K562 (cell line): ENCODE data around the gene AQP2. TPM values are rescaled to one million over a fixed set of nuclear protein-coding genes. Genes with fewer than 3 reads are reported as not detected.

Experiments used
- ATF7 ChIP-seq: fragments of 450-650 bp; IDR thresholded peaks from 2 replicates; pipeline ENCODE4 v1.7.1; 2014; ENCODE audit warnings: mild to moderate bottlenecking, moderate library complexity
- BDP1 ChIP-seq: IDR thresholded peaks from 3 replicates; pipeline ENCODE4 v1.6.1; 2011; ENCODE audit not compliant: insufficient read length, insufficient read depth
- BRF1 ChIP-seq: IDR thresholded peaks from 3 replicates; pipeline ENCODE4 v1.6.1; 2011; ENCODE audit warnings: borderline replicate concordance, mild to moderate bottlenecking; ENCODE audit not compliant: insufficient read length; ENCODE audit errors: extremely low read depth
- CHCHD3 ChIP-seq: fragments of 250-450 bp; sonication (Bioruptor Pico); IDR thresholded peaks from 2 replicates; pipeline ENCODE4 v2.1.2; 2022; ENCODE audit warnings: mild to moderate bottlenecking
- CSDE1 ChIP-seq, 2 experiments: fragments of 450-650 bp; IDR thresholded peaks; 2 replicates each; pipeline ENCODE4 v1.6.1; 2016; ENCODE audit warnings: mild to moderate bottlenecking in 1 of 2
- DPF2 ChIP-seq: fragments of 450-650 bp; IDR thresholded peaks from 2 replicates; pipeline ENCODE4 v1.6.1; 2016
- HNRNPK ChIP-seq: fragments of 200-400 bp; formaldehyde crosslinking; IDR thresholded peaks from one replicate; pipeline ENCODE4 v1.6.1; 2018; ENCODE audit warnings: mild to moderate bottlenecking, low read depth, low read length; ENCODE audit not compliant: poor library complexity, severe bottlenecking
- HOXB6 ChIP-seq: fragments of 250-450 bp; sonication (Bioruptor Pico); IDR thresholded peaks from 2 replicates; pipeline ENCODE4 v1.5.1; 2022; ENCODE audit warnings: mild to moderate bottlenecking, borderline replicate concordance
- KHSRP ChIP-seq: fragments of 450-650 bp; IDR thresholded peaks from 2 replicates; pipeline ENCODE4 v1.6.1; 2017
- MCM2 ChIP-seq: fragments of 450-650 bp; IDR thresholded peaks from 2 replicates; pipeline ENCODE4 v1.6.1; 2017; ENCODE audit warnings: low read depth, mild to moderate bottlenecking
- PCBP1 ChIP-seq: fragments of 200-400 bp; formaldehyde crosslinking; IDR thresholded peaks from 2 replicates; pipeline ENCODE4 v1.6.1; 2018; ENCODE audit warnings: mild to moderate bottlenecking, low read depth, low read length; ENCODE audit not compliant: poor library complexity, severe bottlenecking
- POLR2AphosphoS2 ChIP-seq: IDR thresholded peaks from 2 replicates; pipeline ENCODE4 v1.6.1; 2012; ENCODE audit warnings: low read length, improper control_type of control experiment
- PURB ChIP-seq: sonication (generic); formaldehyde crosslinking; IDR thresholded peaks from 2 replicates; pipeline ENCODE4 v1.9.0; 2021; ENCODE audit warnings: low read depth, mild to moderate bottlenecking, missing genetic modification reagents
- TAF7 ChIP-seq: fragments of 450-650 bp; IDR thresholded peaks from 2 replicates; pipeline ENCODE4 v1.6.1; 2016; ENCODE audit warnings: missing genetic modification characterization, missing compliant biosample characterization
- ZC3H11A ChIP-seq: IDR thresholded peaks from 2 replicates; pipeline ENCODE4 v1.6.1; 2012; ENCODE audit warnings: low read depth, low read length, improper control_type of control experiment
- ZFP1 ChIP-seq: fragments of 450-650 bp; formaldehyde crosslinking; IDR thresholded peaks from 2 replicates; pipeline ENCODE4 v1.4.0; 2020; ENCODE audit warnings: mild to moderate bottlenecking, mixed read lengths
- ZNF124 ChIP-seq: sonication (generic); formaldehyde crosslinking; IDR thresholded peaks from 2 replicates; pipeline ENCODE4 v1.8.1; 2022; ENCODE audit warnings: missing genetic modification reagents
- ZNF165 ChIP-seq: fragments of 250-450 bp; sonication (Bioruptor Pico); IDR thresholded peaks from 2 replicates; pipeline ENCODE4 v1.4.0; 2020; ENCODE audit warnings: borderline replicate concordance
- ZNF57 ChIP-seq: fragments of 450-650 bp; formaldehyde crosslinking; IDR thresholded peaks from 2 replicates; pipeline ENCODE4 v1.4.0; 2020; ENCODE audit warnings: mild to moderate bottlenecking, moderate library complexity
- ZNF75A ChIP-seq: fragments of 450-650 bp; formaldehyde crosslinking; IDR thresholded peaks from 2 replicates; pipeline ENCODE4 v1.4.0; 2020; ENCODE audit warnings: mild to moderate bottlenecking
- polyA plus RNA-seq, 8 experiments: library from polyadenylated mRNA; depleted of rRNA in 4 of 8; stranded (reverse) in 5 of 8; unstranded in 3 of 8; fragments of >200 nt; fragmentation: Nextera tagmentation in 2 of 8; fragmentation: Illumina TruSeq in 1 of 8; extraction: Ambion mirVana in 2 of 8; extraction: Trizol in 1 of 8; gene quantifications; 2 replicates each; pipeline versions ENCODE4 v1.2.1 to v1.2.3, GENCODE V29; 2011 to 2014; ENCODE audit warnings: inconsistent platforms in 1 of 8, missing spikeins in 1 of 8
- total RNA-seq, 7 experiments: library from RNA; depleted of rRNA in 6 of 7; stranded (reverse); fragments of >200 nt in 6 of 7; fragmentation: Illumina TruSeq in 2 of 7; extraction: Trizol in 2 of 7; gene quantifications; 2 replicates each; pipeline versions ENCODE4 v1.2.1 to v1.2.3, GENCODE V29; 2011 to 2021; ENCODE audit warnings: low replicate concordance in 1 of 7
- TF ChIP-seq, protein P1 (sequence below): fragments of 450-650 bp; IDR thresholded peaks from 2 replicates; pipeline ENCODE4 v1.6.1; 2016; ENCODE audit warnings: borderline replicate concordance
- TF ChIP-seq, protein P2 (sequence below): fragments of 450-650 bp; IDR thresholded peaks from 2 replicates; pipeline ENCODE4 v1.6.1; 2018; ENCODE audit warnings: mild to moderate bottlenecking, low read depth; ENCODE audit not compliant: partially characterized antibody
- TF ChIP-seq, protein P3 (sequence below): fragments of 450-650 bp; conservative IDR thresholded peaks from 2 replicates; pipeline ENCODE4 v1.6.1; 2016; ENCODE audit warnings: missing genetic modification characterization, low read depth, mild to moderate bottlenecking, control low read depth, missing compliant biosample characterization
- TF ChIP-seq, protein P4 (sequence below): fragments of 250-450 bp; sonication (Bioruptor Pico); IDR thresholded peaks from 2 replicates; pipeline ENCODE4 v1.4.0; 2020
- TF ChIP-seq, protein P5 (sequence below): fragments of 450-650 bp; IDR thresholded peaks from one replicate; pipeline ENCODE4 v1.6.1; 2018; ENCODE audit warnings: mild to moderate bottlenecking, moderate library complexity; ENCODE audit not compliant: partially characterized antibody

AQP2 gene
- total and polyA plus RNA-seq, 9 of the 15 experiments (the other 6 are each of a cell fraction or from before 2014, with no cell fraction given), result not detected

DNA sequence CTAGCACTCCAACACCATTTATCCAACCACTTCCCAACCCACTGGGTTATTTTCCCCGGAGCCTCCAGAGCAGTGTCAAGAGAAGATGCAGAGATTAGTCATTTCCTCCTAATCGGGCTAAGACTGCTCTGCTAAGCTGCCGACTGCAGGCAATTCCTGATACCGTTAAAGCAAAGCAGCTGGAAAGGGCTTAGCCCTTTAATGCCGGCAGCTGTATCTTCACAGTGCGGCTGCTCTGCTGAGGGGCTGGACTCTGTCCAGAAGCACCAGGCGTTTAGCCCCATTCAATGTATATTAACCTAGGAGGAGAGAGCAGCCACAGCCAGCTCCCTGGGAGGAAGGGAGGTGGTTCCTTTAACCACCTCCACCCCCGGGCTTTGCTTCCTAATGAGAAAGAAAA is 33.4 kb downstream of the AQP2 start (continued):
- TF ChIP-seq, protein P1, sequence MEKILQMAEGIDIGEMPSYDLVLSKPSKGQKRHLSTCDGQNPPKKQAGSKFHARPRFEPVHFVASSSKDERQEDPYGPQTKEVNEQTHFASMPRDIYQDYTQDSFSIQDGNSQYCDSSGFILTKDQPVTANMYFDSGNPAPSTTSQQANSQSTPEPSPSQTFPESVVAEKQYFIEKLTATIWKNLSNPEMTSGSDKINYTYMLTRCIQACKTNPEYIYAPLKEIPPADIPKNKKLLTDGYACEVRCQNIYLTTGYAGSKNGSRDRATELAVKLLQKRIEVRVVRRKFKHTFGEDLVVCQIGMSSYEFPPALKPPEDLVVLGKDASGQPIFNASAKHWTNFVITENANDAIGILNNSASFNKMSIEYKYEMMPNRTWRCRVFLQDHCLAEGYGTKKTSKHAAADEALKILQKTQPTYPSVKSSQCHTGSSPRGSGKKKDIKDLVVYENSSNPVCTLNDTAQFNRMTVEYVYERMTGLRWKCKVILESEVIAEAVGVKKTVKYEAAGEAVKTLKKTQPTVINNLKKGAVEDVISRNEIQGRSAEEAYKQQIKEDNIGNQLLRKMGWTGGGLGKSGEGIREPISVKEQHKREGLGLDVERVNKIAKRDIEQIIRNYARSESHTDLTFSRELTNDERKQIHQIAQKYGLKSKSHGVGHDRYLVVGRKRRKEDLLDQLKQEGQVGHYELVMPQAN, result no peak
- TF ChIP-seq ZC3H11A (no peak), DPF2 (peak; percentile 72), ZFP1 (CRISPR knock-in tag) (no peak), ZNF165 (CRISPR knock-in tag) (no peak), CSDE1 (IDR thresholded peaks at IDR 0.05) (no peak), HOXB6 (CRISPR knock-in tag) (no peak), MCM2 (no peak), KHSRP (no peak), BRF1 (no peak), POLR2AphosphoS2 (no peak), HNRNPK (no peak), ATF7 (no peak), ZNF124 (CRISPR knock-in tag) (no peak), ZNF57 (no peak), PCBP1 (no peak), PURB (CRISPR knock-in tag) (no peak), ZNF75A (CRISPR knock-in tag) (no peak), CHCHD3 (CRISPR knock-in tag) (no peak), BDP1 (no peak), TAF7 (no peak)
- TF ChIP-seq, protein P2, sequence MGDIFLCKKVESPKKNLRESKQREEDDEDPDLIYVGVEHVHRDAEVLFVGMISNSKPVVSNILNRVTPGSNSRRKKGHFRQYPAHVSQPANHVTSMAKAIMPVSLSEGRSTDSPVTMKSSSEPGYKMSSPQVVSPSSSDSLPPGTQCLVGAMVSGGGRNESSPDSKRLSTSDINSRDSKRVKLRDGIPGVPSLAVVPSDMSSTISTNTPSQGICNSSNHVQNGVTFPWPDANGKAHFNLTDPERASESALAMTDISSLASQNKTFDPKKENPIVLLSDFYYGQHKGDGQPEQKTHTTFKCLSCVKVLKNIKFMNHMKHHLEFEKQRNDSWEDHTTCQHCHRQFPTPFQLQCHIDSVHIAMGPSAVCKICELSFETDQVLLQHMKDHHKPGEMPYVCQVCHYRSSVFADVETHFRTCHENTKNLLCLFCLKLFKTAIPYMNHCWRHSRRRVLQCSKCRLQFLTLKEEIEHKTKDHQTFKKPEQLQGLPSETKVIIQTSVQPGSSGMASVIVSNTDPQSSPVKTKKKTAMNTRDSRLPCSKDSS, result no peak
- TF ChIP-seq, protein P3, sequence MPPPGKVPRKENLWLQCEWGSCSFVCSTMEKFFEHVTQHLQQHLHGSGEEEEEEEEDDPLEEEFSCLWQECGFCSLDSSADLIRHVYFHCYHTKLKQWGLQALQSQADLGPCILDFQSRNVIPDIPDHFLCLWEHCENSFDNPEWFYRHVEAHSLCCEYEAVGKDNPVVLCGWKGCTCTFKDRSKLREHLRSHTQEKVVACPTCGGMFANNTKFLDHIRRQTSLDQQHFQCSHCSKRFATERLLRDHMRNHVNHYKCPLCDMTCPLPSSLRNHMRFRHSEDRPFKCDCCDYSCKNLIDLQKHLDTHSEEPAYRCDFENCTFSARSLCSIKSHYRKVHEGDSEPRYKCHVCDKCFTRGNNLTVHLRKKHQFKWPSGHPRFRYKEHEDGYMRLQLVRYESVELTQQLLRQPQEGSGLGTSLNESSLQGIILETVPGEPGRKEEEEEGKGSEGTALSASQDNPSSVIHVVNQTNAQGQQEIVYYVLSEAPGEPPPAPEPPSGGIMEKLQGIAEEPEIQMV (tag), result no peak
- TF ChIP-seq, protein P4, sequence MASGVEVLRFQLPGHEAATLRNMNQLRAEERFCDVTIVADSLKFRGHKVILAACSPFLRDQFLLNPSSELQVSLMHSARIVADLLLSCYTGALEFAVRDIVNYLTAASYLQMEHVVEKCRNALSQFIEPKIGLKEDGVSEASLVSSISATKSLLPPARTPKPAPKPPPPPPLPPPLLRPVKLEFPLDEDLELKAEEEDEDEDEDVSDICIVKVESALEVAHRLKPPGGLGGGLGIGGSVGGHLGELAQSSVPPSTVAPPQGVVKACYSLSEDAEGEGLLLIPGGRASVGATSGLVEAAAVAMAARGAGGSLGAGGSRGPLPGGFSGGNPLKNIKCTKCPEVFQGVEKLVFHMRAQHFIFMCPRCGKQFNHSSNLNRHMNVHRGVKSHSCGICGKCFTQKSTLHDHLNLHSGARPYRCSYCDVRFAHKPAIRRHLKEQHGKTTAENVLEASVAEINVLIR (CRISPR knock-in tag), result no peak
- TF ChIP-seq, protein P5, sequence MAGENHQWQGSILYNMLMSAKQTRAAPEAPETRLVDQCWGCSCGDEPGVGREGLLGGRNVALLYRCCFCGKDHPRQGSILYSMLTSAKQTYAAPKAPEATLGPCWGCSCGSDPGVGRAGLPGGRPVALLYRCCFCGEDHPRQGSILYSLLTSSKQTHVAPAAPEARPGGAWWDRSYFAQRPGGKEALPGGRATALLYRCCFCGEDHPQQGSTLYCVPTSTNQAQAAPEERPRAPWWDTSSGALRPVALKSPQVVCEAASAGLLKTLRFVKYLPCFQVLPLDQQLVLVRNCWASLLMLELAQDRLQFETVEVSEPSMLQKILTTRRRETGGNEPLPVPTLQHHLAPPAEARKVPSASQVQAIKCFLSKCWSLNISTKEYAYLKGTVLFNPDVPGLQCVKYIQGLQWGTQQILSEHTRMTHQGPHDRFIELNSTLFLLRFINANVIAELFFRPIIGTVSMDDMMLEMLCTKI, result no peak
